Hindlimb muscle (tissue), 1 donor: ENCODE measurements around the gene OTOG. TPM values are rescaled to one million over a fixed set of nuclear protein-coding genes. Genes with fewer than 3 reads are reported as not detected.

Source experiments
- DNase-seq: peaks from one replicate; pipeline ENCODE4 v3.0.0-alpha.2; 2013
- polyA plus RNA-seq: library from polyadenylated mRNA; unstranded; fragments of 120-200 nt; gene quantifications from one replicate; pipeline ENCODE4 v1.2.1, GENCODE V29; 2013; ENCODE audit not compliant: insufficient read length

The OTOG gene
- polyA plus RNA-seq, 1 donor: 0.08 TPM

GRCh38 chr11:17633987-17634775 lies 87.1 kb downstream of the OTOG start:
- no peak for DNase-seq

- DNase-seq: no peak
These were observed 87.9 kb downstream of the OTOG start for GRCh38 chr11:17634776-17635550.

GRCh38 chr11:17635551-17635938 lies 88.5 kb downstream of the OTOG start:
- DNase-seq: no peak

- no peak for DNase-seq
These were observed 89.7 kb downstream of the OTOG start for GRCh38 chr11:17636721-17637120.

GRCh38 chr11:17637901-17638300 lies 90.8 kb downstream of the OTOG start:
- DNase-seq: no peak

- no peak for DNase-seq
These were observed 91.3 kb downstream of the OTOG start for GRCh38 chr11:17638311-17638710.

- DNase-seq: no peak
These were observed 92.0 kb downstream of the OTOG start for GRCh38 chr11:17639091-17639490.

- DNase-seq: no peak
These were observed 92.7 kb downstream of the OTOG start for GRCh38 chr11:17639781-17640180.

GRCh38 chr11:17640493-17641164 lies 93.6 kb downstream of the OTOG start:
- no peak for DNase-seq

GRCh38 chr11:17641792-17642350 lies 94.8 kb downstream of the OTOG start:
- no peak for DNase-seq

- no peak for DNase-seq
These were observed 95.3 kb downstream of the OTOG start for GRCh38 chr11:17642370-17642769.

GRCh38 chr11:17642980-17643379 lies 95.9 kb downstream of the OTOG start:
- DNase-seq: no peak

- no peak for DNase-seq
These were observed 96.7 kb downstream of the OTOG start for GRCh38 chr11:17643506-17644405.

GRCh38 chr11:17645190-17645970 lies 98.3 kb downstream of the OTOG start:
- no peak for DNase-seq

GRCh38 chr11:17646451-17647145 lies 99.5 kb downstream of the OTOG start:
- no peak for DNase-seq

- no peak for DNase-seq
These were observed 101.5 kb downstream of the OTOG start for GRCh38 chr11:17648528-17648927.

- DNase-seq: no peak
These were observed 102.2 kb downstream of the OTOG start for GRCh38 chr11:17649261-17649660.

- no peak for DNase-seq
These were observed 102.6 kb downstream of the OTOG start for GRCh38 chr11:17649696-17650095.

GRCh38 chr11:17650127-17650911 lies 103.3 kb downstream of the OTOG start:
- DNase-seq: peak; percentile 38

GRCh38 chr11:17651061-17651460 lies 104.0 kb downstream of the OTOG start:
- DNase-seq: no peak
